ENCODE results near the gene SERPINB6. TPM values are rescaled to one million over a fixed set of nuclear protein-coding genes. Genes with fewer than 3 reads are reported as not detected.

SERPINB6 gene
- total and polyA plus RNA-seq, 9 of the 15 experiments (the other 6 are each of a cell fraction or from before 2014, with no cell fraction given): 86.6 to 211 (median 143) TPM

GRCh38 chr6:3001773-3002293 lies 30.5 kb upstream of the SERPINB6 start (continued):
- no peak for TF ChIP-seq PCBP2 (IDR thresholded peaks at IDR 0.05; ENCODE audit: low read depth, low read length, poor library complexity, severe bottlenecking)
- no peak for TF ChIP-seq CAMTA2 (CRISPR knock-in tag; conservative IDR thresholded peaks at IDR 0.05)
- TF ChIP-seq FOXK1 (CRISPR knock-in tag; IDR thresholded peaks at IDR 0.05; ENCODE audit: borderline replicate concordance): peak; percentile 98
- TF ChIP-seq, protein P1, sequence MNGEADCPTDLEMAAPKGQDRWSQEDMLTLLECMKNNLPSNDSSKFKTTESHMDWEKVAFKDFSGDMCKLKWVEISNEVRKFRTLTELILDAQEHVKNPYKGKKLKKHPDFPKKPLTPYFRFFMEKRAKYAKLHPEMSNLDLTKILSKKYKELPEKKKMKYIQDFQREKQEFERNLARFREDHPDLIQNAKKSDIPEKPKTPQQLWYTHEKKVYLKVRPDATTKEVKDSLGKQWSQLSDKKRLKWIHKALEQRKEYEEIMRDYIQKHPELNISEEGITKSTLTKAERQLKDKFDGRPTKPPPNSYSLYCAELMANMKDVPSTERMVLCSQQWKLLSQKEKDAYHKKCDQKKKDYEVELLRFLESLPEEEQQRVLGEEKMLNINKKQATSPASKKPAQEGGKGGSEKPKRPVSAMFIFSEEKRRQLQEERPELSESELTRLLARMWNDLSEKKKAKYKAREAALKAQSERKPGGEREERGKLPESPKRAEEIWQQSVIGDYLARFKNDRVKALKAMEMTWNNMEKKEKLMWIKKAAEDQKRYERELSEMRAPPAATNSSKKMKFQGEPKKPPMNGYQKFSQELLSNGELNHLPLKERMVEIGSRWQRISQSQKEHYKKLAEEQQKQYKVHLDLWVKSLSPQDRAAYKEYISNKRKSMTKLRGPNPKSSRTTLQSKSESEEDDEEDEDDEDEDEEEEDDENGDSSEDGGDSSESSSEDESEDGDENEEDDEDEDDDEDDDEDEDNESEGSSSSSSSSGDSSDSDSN (IDR thresholded peaks at IDR 0.05; ENCODE audit: borderline replicate concordance in 1 of 2, low read depth in 2 of 2, low read length in 2 of 2): no peak
- 0 out of 4 replicates have a peak, but pooled peaks of 1 of the 2 experiments have one; percentile 43 for TF ChIP-seq BCLAF1 (IDR thresholded peaks at IDR 0.05; ENCODE audit: borderline replicate concordance in 1 of 2, control insufficient read depth in 1 of 2, low read depth in 2 of 2, low read length in 1 of 2)
- 0 out of 2 replicates have a peak, but pooled peaks have one; percentile 17 for TF ChIP-seq MEF2A (IDR thresholded peaks at IDR 0.05; ENCODE audit: control insufficient read depth, low read depth, low read length)
- peak; percentile 71; the same call in 1 of the 2 replicates for TF ChIP-seq ZNF766 (CRISPR knock-in tag; conservative IDR thresholded peaks at IDR 0.05)
- TF ChIP-seq DPF2 (IDR thresholded peaks at IDR 0.05): peak; percentile 95
- TF ChIP-seq SMC3 (conservative IDR thresholded peaks at IDR 0.05; ENCODE audit: insufficient read depth, low read depth, low read length): 0 out of 2 replicates have a peak, but pooled peaks have one; percentile 55
- TF ChIP-seq ZNF436 (CRISPR knock-in tag; IDR thresholded peaks at IDR 0.05): no peak
- peak; percentile 29; the same call in 1 of the 2 replicates for TF ChIP-seq ZNF668 (CRISPR knock-in tag; IDR thresholded peaks at IDR 0.05)
- TF ChIP-seq NFATC3 (IDR thresholded peaks at IDR 0.05): peak; percentile 77; the same call in 1 of the 2 replicates
- TF ChIP-seq GATA2 (CRISPR knock-in tag; IDR thresholded peaks at IDR 0.05): no peak
- TF ChIP-seq E2F5 (CRISPR knock-in tag; IDR thresholded peaks at IDR 0.05): no peak
- no peak for TF ChIP-seq SMARCA5 (IDR thresholded peaks at IDR 0.05)
- peak; percentile 69 for TF ChIP-seq DACH1 (IDR thresholded peaks at IDR 0.05; ENCODE audit: partially characterized antibody)
- TF ChIP-seq TAF9B (IDR thresholded peaks at IDR 0.05; ENCODE audit: partially characterized antibody): peak; percentile 86
- TF ChIP-seq, protein P2, sequence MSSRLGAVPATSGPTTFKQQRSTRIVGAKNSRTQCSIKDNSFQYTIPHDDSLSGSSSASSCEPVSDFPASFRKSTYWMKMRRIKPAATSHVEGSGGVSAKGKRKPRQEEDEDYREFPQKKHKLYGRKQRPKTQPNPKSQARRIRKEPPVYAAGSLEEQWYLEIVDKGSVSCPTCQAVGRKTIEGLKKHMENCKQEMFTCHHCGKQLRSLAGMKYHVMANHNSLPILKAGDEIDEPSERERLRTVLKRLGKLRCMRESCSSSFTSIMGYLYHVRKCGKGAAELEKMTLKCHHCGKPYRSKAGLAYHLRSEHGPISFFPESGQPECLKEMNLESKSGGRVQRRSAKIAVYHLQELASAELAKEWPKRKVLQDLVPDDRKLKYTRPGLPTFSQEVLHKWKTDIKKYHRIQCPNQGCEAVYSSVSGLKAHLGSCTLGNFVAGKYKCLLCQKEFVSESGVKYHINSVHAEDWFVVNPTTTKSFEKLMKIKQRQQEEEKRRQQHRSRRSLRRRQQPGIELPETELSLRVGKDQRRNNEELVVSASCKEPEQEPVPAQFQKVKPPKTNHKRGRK (tag; IDR thresholded peaks at IDR 0.05): no peak
- peak; percentile 80 for TF ChIP-seq SP1 (CRISPR knock-in tag; IDR thresholded peaks at IDR 0.05)
- 0 out of 2 replicates have a peak, but pooled peaks have one; percentile 63 for TF ChIP-seq ZNF212 (CRISPR knock-in tag; IDR thresholded peaks at IDR 0.05)

Data from K562 (cell line).